SK-N-SH (cell line): ENCODE measurements around the gene SPINK8.

Experiments
- CTCF ChIP-seq: fragments of 200-600 bp; sonication (generic); IDR thresholded peaks from 2 replicates; pipeline ENCODE4 v1.6.1; 2017; ENCODE audit warnings: antibody characterized with exemption, mild to moderate bottlenecking, moderate library complexity
- RAD21 ChIP-seq: IDR thresholded peaks from 2 replicates; pipeline ENCODE4 v1.6.1; 2012; ENCODE audit warnings: mild to moderate bottlenecking, low read length
- TEAD4 ChIP-seq: IDR thresholded peaks from 2 replicates; pipeline ENCODE4 v1.4.0; 2012; ENCODE audit warnings: mild to moderate bottlenecking, borderline replicate concordance; ENCODE audit not compliant: insufficient read depth
- USF1 ChIP-seq: IDR thresholded peaks from 2 replicates; pipeline ENCODE4 v1.4.0; 2012; ENCODE audit warnings: low read depth, borderline replicate concordance

- no peak for TF ChIP-seq RAD21
- TF ChIP-seq TEAD4 = no peak
- no peak for TF ChIP-seq CTCF
- TF ChIP-seq USF1 = no peak
Measured at GRCh38 chr3:48338635-48339034, 5.2 kb upstream of the SPINK8 start.
